SK-N-SH (cell line): Measurements from ENCODE around the gene ADCY10.

Experiments
- CTCF ChIP-seq: fragments of 200-600 bp; sonication (generic); IDR thresholded peaks from 2 replicates; pipeline ENCODE4 v1.6.1; 2017; ENCODE audit warnings: antibody characterized with exemption, mild to moderate bottlenecking, moderate library complexity
- EP300 ChIP-seq, 2 experiments: IDR thresholded peaks; 2 replicates each; pipeline versions ENCODE4 v1.4.0 to v1.6.1; 2012; ENCODE audit warnings: borderline replicate concordance in 1 of 2, low read depth in 1 of 2, low read length in 1 of 2
- EZH2phosphoT487 ChIP-seq: fragments of 200-600 bp; sonication (generic); IDR thresholded peaks from 2 replicates; pipeline ENCODE4 v1.6.1; 2017; ENCODE audit warnings: low read depth, mixed run types, mild to moderate bottlenecking, antibody characterized with exemption, moderate library complexity, borderline replicate concordance
- GABPA ChIP-seq: IDR thresholded peaks from 2 replicates; pipeline ENCODE4 v1.4.0; 2012; ENCODE audit warnings: low read depth, mild to moderate bottlenecking
- POLR2AphosphoS5 ChIP-seq: IDR thresholded peaks from 2 replicates; pipeline ENCODE4 v1.6.1; 2012; ENCODE audit warnings: low read depth, low read length
- RAD21 ChIP-seq: IDR thresholded peaks from 2 replicates; pipeline ENCODE4 v1.6.1; 2012; ENCODE audit warnings: mild to moderate bottlenecking, low read length
- TCF12 ChIP-seq: IDR thresholded peaks from 2 replicates; pipeline ENCODE4 v1.4.0; 2012
- TEAD4 ChIP-seq: IDR thresholded peaks from 2 replicates; pipeline ENCODE4 v1.4.0; 2012; ENCODE audit warnings: mild to moderate bottlenecking, borderline replicate concordance; ENCODE audit not compliant: insufficient read depth
- USF2 ChIP-seq: fragments of 150-350 bp; IDR thresholded peaks from 2 replicates; pipeline ENCODE4 v1.6.1; 2017; ENCODE audit warnings: antibody characterized with exemption, low read length, low read depth, borderline replicate concordance
- TF ChIP-seq, protein P1 (sequence below): IDR thresholded peaks from 2 replicates; pipeline ENCODE4; 2012

- TF ChIP-seq TEAD4 (no peak), USF2 (no peak), RAD21 (no peak), GABPA (no peak), EZH2phosphoT487 (no peak), CTCF (no peak), POLR2AphosphoS5 (no peak), EP300 (IDR thresholded peaks at IDR 0.05; ENCODE audit: borderline replicate concordance in 1 of 2, low read depth in 1 of 2, low read length in 1 of 2) (no peak), TCF12 (no peak)
- TF ChIP-seq, protein P1, sequence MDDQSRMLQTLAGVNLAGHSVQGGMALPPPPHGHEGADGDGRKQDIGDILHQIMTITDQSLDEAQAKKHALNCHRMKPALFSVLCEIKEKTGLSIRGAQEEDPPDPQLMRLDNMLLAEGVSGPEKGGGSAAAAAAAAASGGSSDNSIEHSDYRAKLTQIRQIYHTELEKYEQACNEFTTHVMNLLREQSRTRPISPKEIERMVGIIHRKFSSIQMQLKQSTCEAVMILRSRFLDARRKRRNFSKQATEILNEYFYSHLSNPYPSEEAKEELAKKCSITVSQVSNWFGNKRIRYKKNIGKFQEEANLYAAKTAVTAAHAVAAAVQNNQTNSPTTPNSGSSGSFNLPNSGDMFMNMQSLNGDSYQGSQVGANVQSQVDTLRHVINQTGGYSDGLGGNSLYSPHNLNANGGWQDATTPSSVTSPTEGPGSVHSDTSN: no peak
Measured at GRCh38 chr1:167799747-167800146, 114.2 kb downstream of the ADCY10 start.
